ENCODE measurements around the gene INTS14. TPM values are rescaled to one million over a fixed set of nuclear protein-coding genes. Genes with fewer than 3 reads are reported as not detected.

Gene INTS14
- total and polyA plus RNA-seq, 11 donors: 5.7 to 19.3 (median 15.1) TPM

GRCh38 chr15:65583701-65584100, 27.2 kb downstream of the INTS14 start:
- H3K9me3 ChIP-seq: no peaks in the 10 kb centered on the region
- no peak for TF ChIP-seq POLR2A (IDR thresholded peaks at IDR 0.05)
- TF ChIP-seq, protein P1, sequence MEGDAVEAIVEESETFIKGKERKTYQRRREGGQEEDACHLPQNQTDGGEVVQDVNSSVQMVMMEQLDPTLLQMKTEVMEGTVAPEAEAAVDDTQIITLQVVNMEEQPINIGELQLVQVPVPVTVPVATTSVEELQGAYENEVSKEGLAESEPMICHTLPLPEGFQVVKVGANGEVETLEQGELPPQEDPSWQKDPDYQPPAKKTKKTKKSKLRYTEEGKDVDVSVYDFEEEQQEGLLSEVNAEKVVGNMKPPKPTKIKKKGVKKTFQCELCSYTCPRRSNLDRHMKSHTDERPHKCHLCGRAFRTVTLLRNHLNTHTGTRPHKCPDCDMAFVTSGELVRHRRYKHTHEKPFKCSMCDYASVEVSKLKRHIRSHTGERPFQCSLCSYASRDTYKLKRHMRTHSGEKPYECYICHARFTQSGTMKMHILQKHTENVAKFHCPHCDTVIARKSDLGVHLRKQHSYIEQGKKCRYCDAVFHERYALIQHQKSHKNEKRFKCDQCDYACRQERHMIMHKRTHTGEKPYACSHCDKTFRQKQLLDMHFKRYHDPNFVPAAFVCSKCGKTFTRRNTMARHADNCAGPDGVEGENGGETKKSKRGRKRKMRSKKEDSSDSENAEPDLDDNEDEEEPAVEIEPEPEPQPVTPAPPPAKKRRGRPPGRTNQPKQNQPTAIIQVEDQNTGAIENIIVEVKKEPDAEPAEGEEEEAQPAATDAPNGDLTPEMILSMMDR (IDR thresholded peaks at IDR 0.05): no peak
- peaks cover 0 to 100% (median 97%) of the 10 kb centered on the region in 9 donors for H3K36me3 ChIP-seq
- 36 to 71% (median 43%) methylated on average over 1 of the region's 1 CpG for WGBS, 4 donors
- no peaks in the 10 kb centered on the region for H3K27me3 ChIP-seq
- ATAC-seq (no peak), DNase-seq (no peak)
- H3K4me3 ChIP-seq: no peak overlapping the region
- peaks cover 0 to 12% (median 4%) of the 10 kb centered on the region in 12 donors for H3K4me1 ChIP-seq
- intact Hi-C loops (cut with DNase I): no loop called here
- H3K27ac ChIP-seq: peak overlapping the region in 5 of 12 donors; percentile 21 to 55 (median 29)

- DNase-seq (no peak), ATAC-seq (no peak)
- no peaks in the 10 kb centered on the region for H3K27me3 ChIP-seq
- H3K27ac ChIP-seq: no peak overlapping the region
- H3K9me3 ChIP-seq: no peaks in the 10 kb centered on the region
- H3K4me1 ChIP-seq: peaks cover 0 to 24% (median 4%) of the 10 kb centered on the region in 12 donors
- H3K4me3 ChIP-seq: no peak overlapping the region
- TF ChIP-seq, protein P1 (IDR thresholded peaks at IDR 0.05): no peak
- no peak for TF ChIP-seq POLR2A (IDR thresholded peaks at IDR 0.05)
- peaks cover 0 to 99% (median 88%) of the 10 kb centered on the region in 9 donors for H3K36me3 ChIP-seq
- intact Hi-C loops (cut with DNase I): no loop called here
These were observed 30.6 kb downstream of the INTS14 start for GRCh38 chr15:65580287-65580686.

DNA sequence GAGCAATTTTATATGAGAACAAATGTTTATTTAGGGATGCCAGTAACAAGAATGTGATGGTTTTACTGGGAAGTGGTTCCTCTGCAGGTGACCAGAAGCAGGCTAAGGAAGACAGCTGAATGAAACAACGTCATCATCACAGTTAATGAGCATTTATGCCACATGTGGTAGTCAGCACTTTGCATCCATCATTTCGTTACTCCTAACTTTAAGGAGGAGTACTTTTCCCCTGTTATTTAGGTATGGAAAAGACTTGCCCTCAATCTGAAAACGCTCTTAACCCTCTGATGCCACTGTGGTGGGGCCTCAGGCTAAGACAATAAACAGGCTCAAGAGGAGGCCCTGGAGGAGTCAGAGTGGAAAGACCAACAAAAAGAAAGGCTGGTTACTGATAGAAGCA, 31.2 kb downstream of the INTS14 start:
- no peak for ATAC-seq

DNA sequence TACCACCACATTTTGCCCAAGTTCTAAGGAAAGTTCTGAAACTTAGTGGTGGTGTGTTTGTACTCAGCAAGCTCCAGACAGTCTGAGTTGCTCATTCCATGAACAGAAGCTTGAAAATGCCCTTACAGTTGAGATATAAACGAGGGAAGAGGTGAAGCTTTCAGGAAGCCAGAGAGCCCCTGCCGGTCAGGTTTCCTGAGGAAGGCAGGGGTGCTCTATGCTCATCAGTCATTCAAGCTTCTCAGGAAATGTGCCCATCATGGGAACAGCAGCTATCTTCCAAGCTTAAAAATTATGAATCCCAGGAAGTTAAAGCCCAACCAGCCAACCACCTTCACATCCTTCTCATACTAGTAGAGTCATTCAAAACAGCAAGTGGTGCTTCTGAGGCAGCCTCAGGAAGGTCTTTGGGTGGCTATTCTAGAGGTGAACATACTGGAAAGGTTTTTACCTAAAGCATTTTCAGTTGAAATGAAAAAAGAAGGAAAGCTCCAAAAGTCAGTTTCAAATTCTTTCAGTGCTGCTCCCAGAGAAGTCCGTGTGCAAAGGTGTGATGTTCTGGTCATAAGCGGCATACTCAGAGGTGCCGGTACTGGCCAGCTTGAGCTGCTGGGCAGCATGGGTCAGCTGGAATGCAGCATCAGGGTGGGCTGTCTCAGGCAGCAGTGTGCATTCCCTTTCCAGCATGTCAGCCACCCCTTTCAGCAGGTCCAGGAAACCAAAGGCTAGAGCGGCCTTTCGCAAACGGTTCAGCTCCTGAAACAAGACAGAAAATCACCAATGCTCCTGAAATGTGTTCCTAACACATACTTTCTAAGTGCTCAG, 31.8 kb downstream of the INTS14 start:
- DNase-seq (no peak), ATAC-seq (no peak)
- Histone ChIP-seq H3K27ac (no peak overlapping the region), H3K36me3 (peaks cover 0 to 97% (median 82%) of the 10 kb centered on the region in 9 donors), H3K9me3 (no peaks in the 10 kb centered on the region), H3K27me3 (no peaks in the 10 kb centered on the region), H3K4me3 (no peak overlapping the region), H3K4me1 (peaks cover 0 to 17% (median 2%) of the 10 kb centered on the region in 12 donors)
- WGBS, 4 donors: 77 to 85% (median 80%) methylated on average over 8 of the region's 8 CpGs
- intact Hi-C loops (cut with DNase I): no loop called here
- TF ChIP-seq, protein P1 (IDR thresholded peaks at IDR 0.05): no peak
- no peak for TF ChIP-seq POLR2A (IDR thresholded peaks at IDR 0.05)

More for the DNA sequence above, 31.2 kb downstream of the INTS14 start:
- Histone ChIP-seq H3K4me1 (peaks cover 0 to 23% (median 4%) of the 10 kb centered on the region in 12 donors), H3K4me3 (no peak overlapping the region), H3K9me3 (no peaks in the 10 kb centered on the region), H3K27ac (no peak overlapping the region), H3K36me3 (peaks cover 0 to 97% (median 85%) of the 10 kb centered on the region in 9 donors), H3K27me3 (no peaks in the 10 kb centered on the region)
- intact Hi-C loops (cut with DNase I): no loop called here
- TF ChIP-seq, protein P1 (IDR thresholded peaks at IDR 0.05): no peak
- no peak for TF ChIP-seq POLR2A (IDR thresholded peaks at IDR 0.05)
- DNase-seq: no peak
- whole genome bisulfite sequencing, 4 donors: 89 to 93% (median 89%) methylated on average over 3 of the region's 3 CpGs

Data from heart left ventricle (tissue), 16 donors.